H9 (cell line): Measurements from ENCODE around the gene GLYATL3. TPM values are rescaled to one million over a fixed set of nuclear protein-coding genes. Genes with fewer than 3 reads are reported as not detected.

Source experiments
- DNase-seq: peaks from one replicate; pipeline ENCODE4 v3.0.0-alpha.2; 2017
- H2AFZ ChIP-seq: one replicate; pipeline ENCODE4 v1.6.1; 2013; ENCODE audit warnings: mild to moderate bottlenecking, low read length, control low read depth, moderate library complexity
- H2AK5ac ChIP-seq: 2 replicates; pipeline ENCODE4 v1.6.1; 2013; ENCODE audit warnings: low read length, control low read depth, mixed read lengths; ENCODE audit not compliant: insufficient read length
- H2BK120ac ChIP-seq: one replicate; pipeline ENCODE4 v1.6.1; 2013; ENCODE audit warnings: low read depth, mild to moderate bottlenecking, low read length, control low read depth, inconsistent platforms; ENCODE audit not compliant: poor library complexity, severe bottlenecking
- H2BK12ac ChIP-seq: 2 replicates; pipeline ENCODE4 v1.6.1; 2013; ENCODE audit warnings: low read length, control low read depth, mixed read lengths, low read depth; ENCODE audit not compliant: insufficient read length
- H2BK15ac ChIP-seq: 2 replicates; pipeline ENCODE4 v1.6.1; 2013; ENCODE audit warnings: low read depth, low read length, control low read depth
- H2BK20ac ChIP-seq: one replicate; pipeline ENCODE4 v1.6.1; 2013; ENCODE audit warnings: low read depth, mild to moderate bottlenecking, low read length, control low read depth, inconsistent platforms; ENCODE audit not compliant: poor library complexity, severe bottlenecking
- H2BK5ac ChIP-seq: 2 replicates; pipeline ENCODE4 v1.6.1; 2013; ENCODE audit warnings: low read length, control low read depth, mixed read lengths; ENCODE audit not compliant: insufficient read length
- H3K14ac ChIP-seq: 2 replicates; pipeline ENCODE4 v1.6.1; 2013; ENCODE audit warnings: low read length, control low read depth; ENCODE audit not compliant: insufficient read depth
- H3K18ac ChIP-seq: 2 replicates; pipeline ENCODE4 v1.6.1; 2013; ENCODE audit warnings: low read depth, mild to moderate bottlenecking, mixed read lengths, low read length, control low read depth; ENCODE audit not compliant: insufficient read length
- H3K23ac ChIP-seq: 2 replicates; pipeline ENCODE4 v1.6.1; 2013; ENCODE audit warnings: low read length, control low read depth, mixed read lengths, low read depth; ENCODE audit not compliant: insufficient read length
- H3K23me2 ChIP-seq: 2 replicates; pipeline ENCODE4 v1.6.1; 2013; ENCODE audit warnings: low read depth, mild to moderate bottlenecking, mixed read lengths, low read length, control low read depth; ENCODE audit not compliant: insufficient read length, poor library complexity, severe bottlenecking
- H3K27ac ChIP-seq: 2 replicates; pipeline ENCODE4 v1.5.1; 2013; ENCODE audit warnings: low read length, control low read depth, mixed read lengths, low read depth; ENCODE audit not compliant: insufficient read length
- H3K27me3 ChIP-seq: 2 replicates; pipeline ENCODE4 v1.6.1; 2013; ENCODE audit warnings: low read length, control low read depth, inconsistent platforms; ENCODE audit not compliant: insufficient read depth
- H3K4ac ChIP-seq: 2 replicates; pipeline ENCODE4 v1.6.1; 2013; ENCODE audit warnings: low read depth, mild to moderate bottlenecking, control low read depth, inconsistent platforms, low read length, moderate library complexity
- H3K4me1 ChIP-seq: 2 replicates; pipeline ENCODE4 v1.6.1; 2013; ENCODE audit warnings: low read length, control low read depth, inconsistent platforms; ENCODE audit not compliant: insufficient read depth
- H3K4me2 ChIP-seq: 2 replicates; pipeline ENCODE4 v1.6.1; 2013; ENCODE audit warnings: low read length, control low read depth, mixed read lengths; ENCODE audit not compliant: insufficient read length, insufficient read depth
- H3K56ac ChIP-seq: 2 replicates; pipeline ENCODE4 v1.6.1; 2013; ENCODE audit warnings: low read depth, mild to moderate bottlenecking, mixed read lengths, low read length, control low read depth; ENCODE audit not compliant: insufficient read length
- H3K79me1 ChIP-seq: 2 replicates; pipeline ENCODE4 v1.6.1; 2013; ENCODE audit warnings: low read depth, mild to moderate bottlenecking, moderate library complexity, low read length, control low read depth, inconsistent platforms; ENCODE audit not compliant: insufficient read depth, poor library complexity, severe bottlenecking
- H3K79me2 ChIP-seq: 2 replicates; pipeline ENCODE4 v1.6.1; 2013; ENCODE audit warnings: low read length, control low read depth, inconsistent platforms; ENCODE audit not compliant: insufficient read depth
- H3K9ac ChIP-seq: 2 replicates; pipeline ENCODE4 v1.6.1; 2013; ENCODE audit warnings: low read length, control low read depth, mixed read lengths; ENCODE audit not compliant: insufficient read length; ENCODE audit errors: extremely low read depth
- H3K9me3 ChIP-seq: one replicate; pipeline ENCODE4 v1.6.1; 2013; ENCODE audit warnings: low read depth, low read length, inconsistent platforms; ENCODE audit not compliant: control insufficient read depth
- H3T11ph ChIP-seq: one replicate; pipeline ENCODE4 v1.6.1; 2013; ENCODE audit warnings: mild to moderate bottlenecking, low read length, control low read depth, inconsistent platforms
- H4K20me1 ChIP-seq: one replicate; pipeline ENCODE4 v1.6.1; 2013; ENCODE audit not compliant: control insufficient read depth, insufficient read length, insufficient read depth
- H4K5ac ChIP-seq: 2 replicates; pipeline ENCODE4 v1.6.1; 2013; ENCODE audit warnings: low read depth, mild to moderate bottlenecking, mixed read lengths, low read length, control low read depth; ENCODE audit not compliant: insufficient read length
- H4K8ac ChIP-seq: replicated peaks from 2 replicates; pipeline ENCODE4 v1.6.1; 2013; ENCODE audit warnings: low read length, control low read depth, mixed read lengths, low read depth; ENCODE audit not compliant: insufficient read length
- H4K91ac ChIP-seq: 2 replicates; pipeline ENCODE4 v1.6.1; 2013; ENCODE audit warnings: low read depth, mild to moderate bottlenecking, moderate library complexity, mixed read lengths, low read length, control low read depth; ENCODE audit not compliant: insufficient read length
- H3K27ac Mint-ChIP-seq, 3 experiments: 2 replicates in 2 of 3; 3 replicates in 1 of 3; pipeline ENCODE4 v1.8.0; 2020 to 2021; ENCODE audit warnings: mixed read lengths in 3 of 3, mild to moderate bottlenecking in 1 of 3, moderate library complexity in 1 of 3
- H3K27me3 Mint-ChIP-seq: 2 replicates; pipeline ENCODE4 v1.8.0; 2021; ENCODE audit warnings: low read depth, mild to moderate bottlenecking, moderate library complexity, mixed read lengths
- H3K36me3 Mint-ChIP-seq, 3 experiments: 2 replicates in 2 of 3; 3 replicates in 1 of 3; pipeline ENCODE4 v1.8.0; 2020 to 2021; ENCODE audit warnings: low read depth in 3 of 3, mixed read lengths in 3 of 3; ENCODE audit not compliant: insufficient read depth in 1 of 3
- H3K4me1 Mint-ChIP-seq, 2 experiments: 2 replicates each; pipeline ENCODE4 v1.8.0; 2020; ENCODE audit warnings: mixed read lengths in 2 of 2
- H3K4me3 Mint-ChIP-seq, 2 experiments: 2 replicates in 1 of 2; 3 replicates in 1 of 2; pipeline ENCODE4 v1.8.0; 2020 to 2021; ENCODE audit warnings: mild to moderate bottlenecking in 2 of 2, mixed read lengths in 2 of 2, moderate library complexity in 1 of 2
- H3K9me3 Mint-ChIP-seq, 2 experiments: 2 replicates in 1 of 2; 3 replicates in 1 of 2; pipeline ENCODE4 v1.8.0; 2020; ENCODE audit warnings: mild to moderate bottlenecking in 2 of 2, mixed read lengths in 2 of 2, moderate library complexity in 1 of 2
- WGBS: extraction: QIAGEN DNeasy Blood & Tissue Kit; methylation state at CpG from one replicate; pipeline ENCODE4 v1.1.7; 2013; ENCODE audit warnings: missing lambda C conversion rate, low lambda C conversion rate, mixed read lengths; ENCODE audit not compliant: insufficient read length; ENCODE audit errors: extremely low coverage; 5-methylcytosine and 5-hydroxymethylcytosine counted together
- total RNA-seq: library from RNA; stranded (reverse); gene quantifications from 2 replicates; pipeline ENCODE4 v1.2.1, GENCODE V29; 2021
- TF ChIP-seq, protein P1 (sequence below): fragments of 200-600 bp; sonication (generic); conservative IDR thresholded peaks from 3 replicates; pipeline ENCODE4 v1.8.0; 2021; ENCODE audit warnings: antibody characterized with exemption, mild to moderate bottlenecking

GLYATL3 gene
- total RNA-seq, 1 experiment from 2014 or later: not detected

DNA sequence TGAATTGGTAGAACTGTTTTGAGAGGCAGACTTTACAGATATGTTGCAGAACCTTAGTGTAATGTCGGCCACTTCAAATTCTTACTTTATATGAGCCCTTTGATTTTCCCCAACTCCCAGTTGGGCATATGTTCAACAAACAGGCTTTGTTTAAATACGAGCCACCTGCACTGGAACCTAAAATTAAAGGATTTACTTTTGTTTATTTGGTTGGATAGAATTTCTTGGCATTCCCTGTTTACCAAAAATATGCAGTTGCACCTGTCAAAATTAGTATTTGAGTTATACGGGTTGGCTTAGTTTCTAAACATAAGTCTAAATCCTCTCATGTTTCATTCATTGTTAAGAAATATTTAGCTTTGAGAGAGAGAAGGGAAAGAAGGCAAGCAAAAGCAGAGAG is 2.4 kb upstream of the GLYATL3 start:
- Histone ChIP-seq H3K4me2 (no peak overlapping the region), H3K27ac (no peak overlapping the region), H3K4me1 (no peaks in the 10 kb centered on the region), H3K23ac (no peak overlapping the region), H3K9ac (no peak overlapping the region), H2BK20ac (no peak overlapping the region), H3K4ac (no peak overlapping the region), H3K56ac (no peak overlapping the region), H3K23me2 (no peaks in the 10 kb centered on the region), H4K5ac (no peak overlapping the region), H3K27me3 (no peaks in the 10 kb centered on the region), H2AFZ (no peak overlapping the region), H2AK5ac (no peak overlapping the region), H3K18ac (no peak overlapping the region), H4K91ac (no peak overlapping the region), H2BK15ac (no peak overlapping the region), H3K79me1 (no peaks in the 10 kb centered on the region), H2BK12ac (no peak overlapping the region), H2BK5ac (no peak overlapping the region), H3T11ph (no peak overlapping the region), H3K79me2 (no peaks in the 10 kb centered on the region), H4K20me1 (no peaks in the 10 kb centered on the region), H4K8ac (no peak overlapping the region), H2BK120ac (no peak overlapping the region), H3K14ac (no peak overlapping the region), H3K9me3 (no peaks in the 10 kb centered on the region)
- DNase-seq: no peak
- TF ChIP-seq, protein P1, sequence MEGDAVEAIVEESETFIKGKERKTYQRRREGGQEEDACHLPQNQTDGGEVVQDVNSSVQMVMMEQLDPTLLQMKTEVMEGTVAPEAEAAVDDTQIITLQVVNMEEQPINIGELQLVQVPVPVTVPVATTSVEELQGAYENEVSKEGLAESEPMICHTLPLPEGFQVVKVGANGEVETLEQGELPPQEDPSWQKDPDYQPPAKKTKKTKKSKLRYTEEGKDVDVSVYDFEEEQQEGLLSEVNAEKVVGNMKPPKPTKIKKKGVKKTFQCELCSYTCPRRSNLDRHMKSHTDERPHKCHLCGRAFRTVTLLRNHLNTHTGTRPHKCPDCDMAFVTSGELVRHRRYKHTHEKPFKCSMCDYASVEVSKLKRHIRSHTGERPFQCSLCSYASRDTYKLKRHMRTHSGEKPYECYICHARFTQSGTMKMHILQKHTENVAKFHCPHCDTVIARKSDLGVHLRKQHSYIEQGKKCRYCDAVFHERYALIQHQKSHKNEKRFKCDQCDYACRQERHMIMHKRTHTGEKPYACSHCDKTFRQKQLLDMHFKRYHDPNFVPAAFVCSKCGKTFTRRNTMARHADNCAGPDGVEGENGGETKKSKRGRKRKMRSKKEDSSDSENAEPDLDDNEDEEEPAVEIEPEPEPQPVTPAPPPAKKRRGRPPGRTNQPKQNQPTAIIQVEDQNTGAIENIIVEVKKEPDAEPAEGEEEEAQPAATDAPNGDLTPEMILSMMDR: no peak
- no peak overlapping the region for H3K4me3 Mint-ChIP-seq
- peaks cover 0 to 8% (median 4%) of the 10 kb centered on the region in 3 experiments; a peak in 2 of 7 replicates for H3K36me3 Mint-ChIP-seq
- no CpG with 5 or more reads among the region's 3 CpGs for WGBS
- no peaks in the 10 kb centered on the region; the same call in 1 of the 2 replicates for H3K27me3 Mint-ChIP-seq
- H3K27ac Mint-ChIP-seq: no peak overlapping the region
- H3K4me1 Mint-ChIP-seq: no peaks in the 10 kb centered on the region
- no peaks in the 10 kb centered on the region for H3K9me3 Mint-ChIP-seq
